HL-60 (cell line): Measurements from ENCODE around the gene HDAC9.

Experiments
- CTCF ChIP-seq: IDR thresholded peaks from one replicate; pipeline ENCODE4 v1.5.1; 2011; ENCODE audit warnings: low read length, control low read depth, inconsistent platforms; ENCODE audit not compliant: insufficient read depth
- GABPA ChIP-seq: IDR thresholded peaks from 2 replicates; pipeline ENCODE4 v1.6.1; 2012; ENCODE audit warnings: low read depth
- POLR2AphosphoS5 ChIP-seq: IDR thresholded peaks from 2 replicates; pipeline ENCODE4 v1.6.1; 2012; ENCODE audit warnings: low read depth
- REST ChIP-seq: IDR thresholded peaks from 2 replicates; pipeline ENCODE4 v1.6.1; 2012; ENCODE audit warnings: low read depth; ENCODE audit not compliant: insufficient replicate concordance
- SPI1 ChIP-seq: IDR thresholded peaks from 2 replicates; pipeline ENCODE4 v1.6.1; 2012; ENCODE audit warnings: low read depth, mild to moderate bottlenecking, borderline replicate concordance

GRCh38 chr7:18760046-18760445, 264.5 kb downstream of the HDAC9 start:
- no peak for TF ChIP-seq CTCF
- no peak for TF ChIP-seq POLR2AphosphoS5
- no peak for TF ChIP-seq GABPA
- no peak for TF ChIP-seq REST
- TF ChIP-seq SPI1 = no peak
